Panc1 (cell line): Measurements from ENCODE around the gene GGT1. TPM values are rescaled to one million over a fixed set of nuclear protein-coding genes. Genes with fewer than 3 reads are reported as not detected.

Experiments used
- ATAC-seq: fragments of 200-7000 bp; cut with Tn5 transposase; 2 replicates; pipeline ENCODE4 v1.9.1; 2020; ENCODE audit warnings: mild to moderate bottlenecking, moderate library complexity
- BruUV-seq: library from RNA; stranded (reverse); fragments of 400-500 nt; replicated peaks from 2 replicates; lab custom pipeline; 2021; lab: Mats Ljungman, UMichigan
- CTCF ChIA-PET: fragments of 300-600 bp; sonication (Branson Sonifier 250); formaldehyde crosslinking; loops from one replicate; lab custom pipeline; 2022; ENCODE audit warnings: antibody characterized with exemption; lab: Charles Lee
- POLR2A ChIA-PET: fragments of 300-600 bp; sonication (Branson Sonifier 250); formaldehyde crosslinking; loops from one replicate; lab custom pipeline; 2022; ENCODE audit warnings: antibody characterized with exemption; lab: Charles Lee
- DNase-seq: peaks from one replicate; pipeline ENCODE4 v3.0.0-alpha.2; 2010; ENCODE audit warnings: low read depth, low spot score
- H3K27ac ChIP-seq: 2 replicates; pipeline ENCODE4 v1.5.1; 2011; ENCODE audit warnings: mild to moderate bottlenecking, low read length, inconsistent platforms
- H3K27me3 ChIP-seq: fragments of 200-500 bp; sonication (Bioruptor generic); 2 replicates; pipeline ENCODE4 v1.6.0; 2014; ENCODE audit warnings: low read length, inconsistent platforms; ENCODE audit not compliant: control insufficient read depth, insufficient read depth
- H3K36me3 ChIP-seq: fragments of 200-500 bp; sonication (Bioruptor generic); 2 replicates; pipeline ENCODE4 v1.5.1; 2014; ENCODE audit warnings: inconsistent platforms, mild to moderate bottlenecking, low read length, moderate library complexity; ENCODE audit not compliant: control insufficient read depth, insufficient read depth
- H3K4me1 ChIP-seq: 2 replicates; pipeline ENCODE4 v1.5.1; 2011; ENCODE audit warnings: inconsistent platforms, mild to moderate bottlenecking, low read length, moderate library complexity; ENCODE audit not compliant: control insufficient read depth, insufficient read depth
- H3K4me3 ChIP-seq, 2 experiments: 2 replicates each; pipeline ENCODE4 v1.5.1; 2011 to 2012; ENCODE audit warnings: low read depth in 2 of 2, low read length in 2 of 2, mild to moderate bottlenecking in 2 of 2, inconsistent platforms in 1 of 2, moderate library complexity in 1 of 2
- H3K9me3 ChIP-seq: fragments of 200-500 bp; sonication (Bioruptor generic); 2 replicates; pipeline ENCODE4 v1.5.1; 2014; ENCODE audit warnings: low read depth, mild to moderate bottlenecking, inconsistent platforms, low read length, moderate library complexity; ENCODE audit not compliant: control insufficient read depth, insufficient read depth
- CTCF ChIP-seq: fragments of 450-650 bp; IDR thresholded peaks from 2 replicates; pipeline ENCODE4 v1.5.1; 2017; ENCODE audit warnings: mild to moderate bottlenecking
- POLR2AphosphoS5 ChIP-seq: IDR thresholded peaks from 2 replicates; pipeline ENCODE4 v1.6.1; 2012; ENCODE audit warnings: mild to moderate bottlenecking, low read depth, low read length, moderate library complexity
- REST ChIP-seq, 2 experiments: IDR thresholded peaks; 2 replicates each; pipeline ENCODE4 v1.6.1; 2011 to 2012; ENCODE audit warnings: low read depth in 2 of 2, control low read depth in 1 of 2, low read length in 1 of 2, mild to moderate bottlenecking in 1 of 2, moderate library complexity in 1 of 2; ENCODE audit not compliant: insufficient read depth in 1 of 2
- SIN3A ChIP-seq: IDR thresholded peaks from 2 replicates; pipeline ENCODE4 v1.6.1; 2012; ENCODE audit warnings: low read depth, mild to moderate bottlenecking, low read length, moderate library complexity, borderline replicate concordance; ENCODE audit not compliant: insufficient read depth
- TCF7L2 ChIP-seq: IDR thresholded peaks from 2 replicates; pipeline ENCODE4 v1.6.1; 2011; ENCODE audit warnings: mild to moderate bottlenecking, low read depth, low read length, inconsistent platforms
- in situ Hi-C: cut with HindIII; loops from 2 replicates; pipeline ENCODE4 v1.10.0; 2016; ENCODE audit warnings: low sequenced_read_pairs, low pct_unique_long_range_greater_than_20kb
- intact Hi-C: fragments of 100-400 bp; cut with micrococcal nuclease; formaldehyde crosslinking; loops from one replicate; pipeline ENCODE4 v1.10.0; 2022; ENCODE audit not compliant: unreplicated experiment
- total RNA-seq: library from RNA; stranded (reverse); gene quantifications from one replicate; pipeline ENCODE4 v1.2.1, GENCODE V29; 2021; ENCODE audit not compliant: unreplicated experiment

The GGT1 gene
- total RNA-seq, 1 experiment from 2014 or later, result 2.6 TPM

GRCh38 chr22:24591286-24591830 lies 11.6 kb upstream of the GGT1 start:
- ATAC-seq (no peak), DNase-seq (no peak)
- no TSS peak for BruUV-seq
- ChIA-PET POLR2A (no interaction called here), CTCF (no interaction called here)
- no peak for TF ChIP-seq SIN3A
- TF ChIP-seq REST (IDR thresholded peaks at IDR 0.05; ENCODE audit: insufficient read depth in 1 of 2, low read depth in 2 of 2, low read length in 1 of 2), result no peak
- no peak for TF ChIP-seq TCF7L2
- TF ChIP-seq CTCF, result no peak
- TF ChIP-seq POLR2AphosphoS5, result no peak
- intact Hi-C loops (no loop called here), in situ Hi-C loops (no loop called here)
- Histone ChIP-seq H3K9me3 (no peaks in the 10 kb centered on the region), H3K4me1 (peaks cover 4% of the 10 kb centered on the region; the same call in 1 of the 2 replicates), H3K27me3 (no peaks in the 10 kb centered on the region), H3K36me3 (no peaks in the 10 kb centered on the region), H3K27ac (no peak overlapping the region), H3K4me3 (no peak overlapping the region)

- no peak for DNase-seq
- intact Hi-C loops (no loop called here), in situ Hi-C loops (no loop called here)
- Histone ChIP-seq H3K9me3 (no peaks in the 10 kb centered on the region), H3K4me3 (peak overlapping the region; percentile 48 to 50), H3K4me1 (peaks cover 4% of the 10 kb centered on the region; the same call in 1 of the 2 replicates), H3K27me3 (no peaks in the 10 kb centered on the region), H3K36me3 (no peaks in the 10 kb centered on the region), H3K27ac (no peak overlapping the region)
- no peak for TF ChIP-seq REST (IDR thresholded peaks at IDR 0.05; ENCODE audit: insufficient read depth in 1 of 2, low read depth in 2 of 2, low read length in 1 of 2)
- no peak for TF ChIP-seq CTCF
- TF ChIP-seq SIN3A, result no peak
- TF ChIP-seq TCF7L2, result no peak
- TF ChIP-seq POLR2AphosphoS5, result no peak
- ChIA-PET CTCF (no interaction called here), POLR2A (no interaction called here)
- peak; percentile 53 for ATAC-seq
- BruUV-seq, result no TSS peak
Observed at GRCh38 chr22:24592058-24592850, 10.7 kb upstream of the GGT1 start.
